Amygdala (tissue), 56 donors: ENCODE results near the gene IPO5.
"Not testable (repeated sequence)": the region's sequence is repeated elsewhere in the genome, so short reads cannot be mapped to it uniquely, and the experiment has no call there.

ENCODE experiments used
- DNase-seq, 56 donors: peaks; one replicate each; lab custom pipeline; 2025; lab: John Stamatoyannopoulos, UW

IPO5 gene

GRCh38 chr13:98004997-98005396, 51.5 kb downstream of the IPO5 start:
- not testable (repeated sequence) for DNase-seq

DNA sequence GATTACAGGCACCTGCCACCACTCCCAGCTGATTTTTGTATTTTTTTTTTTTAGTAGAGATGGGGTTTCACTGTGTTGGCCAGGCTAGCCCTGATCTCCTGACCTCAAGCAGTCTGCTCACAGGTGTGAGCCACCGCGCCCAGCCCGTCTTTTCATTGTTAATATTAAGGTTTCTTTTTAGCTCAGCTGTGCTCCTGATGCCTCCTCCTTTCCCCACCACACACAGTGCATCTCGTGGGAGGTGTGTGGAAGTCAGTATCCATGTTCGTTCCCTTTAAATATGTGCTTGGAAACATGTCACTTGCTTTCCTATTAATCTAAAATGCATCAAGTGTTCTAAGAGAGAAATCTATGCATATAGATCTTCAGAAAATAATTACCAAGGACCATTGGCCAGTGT, 53.5 kb downstream of the IPO5 start:
- DNase-seq = no peak

DNA sequence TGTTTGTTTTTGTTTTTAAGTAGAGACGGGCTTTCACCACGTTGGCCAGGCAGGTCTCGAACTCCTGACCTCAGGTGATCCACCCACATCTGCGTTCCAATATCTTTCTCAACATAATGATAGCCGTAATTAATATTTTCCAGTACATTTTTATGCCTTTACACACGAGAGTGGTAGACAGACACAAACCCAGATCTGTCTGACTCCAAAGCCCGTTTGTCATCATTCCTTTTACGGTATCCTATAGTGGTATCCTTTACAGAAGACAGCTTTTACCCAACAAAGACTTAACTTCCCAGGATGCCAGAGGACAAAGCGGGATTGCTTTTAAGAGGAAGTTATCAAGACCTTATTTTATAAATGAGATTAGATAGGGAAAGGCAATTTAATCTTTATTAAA, 59.8 kb downstream of the IPO5 start:
- DNase-seq = no peak

DNA sequence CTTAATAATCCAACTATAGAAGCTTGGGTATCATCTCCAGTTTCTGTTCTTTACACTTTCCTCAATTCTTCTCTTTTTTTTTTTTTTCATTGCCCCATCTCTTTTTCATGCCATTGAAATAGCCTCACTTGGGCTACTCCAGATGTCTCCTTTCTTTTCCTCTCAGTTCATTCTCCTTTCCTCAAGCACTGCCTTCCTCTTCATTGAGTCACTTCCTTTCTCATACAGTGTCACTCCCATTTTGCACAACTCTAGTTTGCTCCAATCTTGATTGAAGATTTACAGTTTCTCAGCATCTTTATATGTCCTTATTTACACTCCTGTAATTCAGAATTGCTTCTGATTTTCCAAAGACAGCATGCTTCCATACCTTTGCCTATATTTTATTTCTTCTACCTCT, 61.3 kb downstream of the IPO5 start:
- no peak for DNase-seq

GRCh38 chr13:98018293-98018692, 64.8 kb downstream of the IPO5 start:
- DNase-seq = no peak

- no peak for DNase-seq
Measured at GRCh38 chr13:98019186-98019585, 65.7 kb downstream of the IPO5 start.

DNA sequence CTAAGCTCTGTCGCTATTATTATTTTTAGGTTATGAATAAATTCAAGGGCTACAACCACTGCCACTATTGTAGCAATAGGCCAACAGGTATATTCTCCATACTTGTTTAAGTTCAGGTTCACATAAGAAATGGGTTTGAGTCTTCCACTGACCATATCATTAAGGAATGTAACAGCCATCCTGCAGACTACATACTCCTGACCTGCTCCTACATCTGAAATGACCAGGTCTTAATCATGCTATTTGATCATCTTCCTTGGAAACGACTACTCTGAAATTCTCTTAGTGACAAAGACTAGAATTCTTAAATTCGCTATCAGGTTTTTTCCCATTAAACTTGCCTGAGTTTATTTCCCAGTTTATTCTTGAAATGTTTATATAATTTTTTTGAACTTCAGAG, 66.8 kb downstream of the IPO5 start:
- no peak for DNase-seq

- DNase-seq = peak in 37 of 56 donors; percentile 1 to 79 (median 21)
Measured at GRCh38 chr13:98022210-98022609, 68.7 kb downstream of the IPO5 start.

GRCh38 chr13:98025480-98026025, 72.1 kb downstream of the IPO5 start:
- DNase-seq = no peak

- no peak for DNase-seq
Measured at GRCh38 chr13:98026457-98026857, 73.0 kb downstream of the IPO5 start.

DNA sequence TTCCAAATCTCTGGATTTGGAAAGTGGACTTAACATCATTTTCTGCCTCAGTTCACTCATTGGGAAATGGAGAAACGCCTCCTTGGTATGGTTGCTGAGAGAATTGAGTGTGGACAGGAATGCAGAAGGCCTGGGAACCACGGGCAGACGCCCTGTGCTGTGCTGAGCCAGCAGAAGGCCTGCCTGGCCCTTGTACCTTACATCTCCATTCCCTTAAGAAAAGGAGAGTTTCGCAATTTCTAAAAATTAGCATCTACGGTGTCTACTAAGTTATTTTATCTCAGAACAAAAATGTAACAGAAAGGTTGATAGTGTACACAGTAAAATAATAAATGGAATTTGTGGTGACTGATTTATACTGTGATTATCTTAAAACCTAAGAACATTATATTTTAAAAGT, 78.7 kb downstream of the IPO5 start:
- peak in 1 of 56 donors; percentile 12 for DNase-seq

GRCh38 chr13:98033277-98034247, 80.1 kb downstream of the IPO5 start:
- DNase-seq = peak in 14 of 56 donors; percentile 2 to 45 (median 6)

- DNase-seq = no peak
Measured at GRCh38 chr13:98035373-98035772, 81.9 kb downstream of the IPO5 start.

DNA sequence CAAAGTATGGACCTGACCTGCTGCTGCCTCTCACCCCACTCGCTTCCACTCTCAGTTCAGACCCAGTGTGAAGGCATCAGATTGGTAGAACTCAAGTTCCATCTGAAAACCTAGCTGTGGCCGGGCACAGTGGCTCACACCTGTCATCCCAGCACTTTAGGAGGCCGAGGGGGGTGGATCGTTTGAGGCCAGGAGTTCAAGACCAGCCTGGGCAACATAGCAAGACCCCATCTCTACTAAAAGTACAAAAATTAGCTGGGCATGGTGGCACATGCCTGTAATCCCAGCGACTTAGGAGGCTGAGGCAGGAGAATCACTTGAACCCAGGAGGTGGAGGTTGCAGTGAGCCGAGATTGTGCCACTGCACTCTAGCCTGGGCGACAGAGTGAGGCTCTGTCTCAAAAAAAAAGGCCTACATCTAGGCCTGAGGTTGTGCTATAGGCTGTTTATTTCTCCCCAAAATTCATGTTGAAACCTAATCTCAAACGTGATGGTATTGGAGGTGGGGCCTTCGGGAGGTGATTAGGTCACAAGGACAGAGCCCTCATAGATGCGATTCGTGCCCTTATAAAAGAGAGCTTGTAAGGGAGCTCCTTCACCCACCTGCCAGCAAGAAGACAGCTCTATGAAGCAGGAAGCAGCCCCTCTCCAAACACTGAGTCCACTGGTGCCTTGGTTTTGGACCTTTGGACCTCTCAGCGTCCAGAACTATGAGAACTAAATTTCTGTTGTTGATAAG, 83.3 kb downstream of the IPO5 start:
- DNase-seq = not testable (repeated sequence)

DNA sequence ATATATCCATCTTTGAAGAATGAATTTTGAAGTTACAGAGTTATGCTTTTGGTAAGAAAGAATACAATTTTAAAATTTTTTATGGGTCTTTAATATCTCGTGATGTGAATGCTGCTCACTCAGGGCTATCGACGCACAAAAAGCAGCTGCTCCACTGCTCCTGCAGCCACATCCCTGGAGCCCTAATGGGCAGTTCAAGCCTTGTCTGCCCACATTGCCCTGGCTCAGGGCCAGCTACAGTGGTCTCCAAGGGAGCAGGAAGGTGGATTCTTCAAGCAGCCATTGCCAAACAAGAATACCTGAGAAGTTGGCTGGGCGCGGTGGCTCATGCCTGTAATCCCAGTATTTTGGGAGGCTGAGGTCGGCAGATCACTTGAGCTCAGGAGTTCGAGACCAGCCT, 85.8 kb downstream of the IPO5 start:
- DNase-seq = no peak

- no peak for DNase-seq
Measured at GRCh38 chr13:98039964-98040363, 86.5 kb downstream of the IPO5 start.

DNA sequence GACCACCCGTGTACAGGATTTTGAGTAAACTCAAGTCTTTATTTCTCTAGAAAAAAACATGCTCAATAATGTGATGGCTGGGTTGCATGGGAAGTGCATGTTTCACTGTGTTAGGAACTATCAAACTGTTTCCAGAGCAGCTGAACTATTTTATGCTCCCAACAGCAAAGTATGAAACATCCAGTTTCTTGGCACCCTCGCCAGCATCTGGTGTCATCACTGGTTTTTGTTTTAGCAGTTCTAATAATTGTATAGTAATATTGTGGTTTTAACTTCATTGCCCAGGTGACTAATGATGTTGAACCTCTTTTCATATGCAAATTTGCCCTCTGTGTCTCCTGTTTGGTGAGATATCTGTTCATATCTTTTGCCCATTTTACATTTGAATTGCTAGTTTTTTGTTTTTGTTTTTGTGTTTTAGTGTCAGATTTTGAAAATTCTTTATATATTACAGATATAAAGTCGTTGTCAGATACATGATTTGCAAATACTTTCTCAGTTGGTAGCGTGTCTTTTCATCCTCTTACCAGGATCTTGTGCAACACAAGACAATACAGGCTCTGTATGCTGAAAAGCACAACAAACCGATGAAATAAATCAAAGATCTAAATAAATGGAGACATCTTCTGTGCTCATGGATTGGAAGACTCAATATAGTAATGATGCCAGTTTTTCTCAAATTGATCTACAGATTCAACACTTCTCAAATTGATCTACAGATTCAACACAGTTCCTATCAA, 87.8 kb downstream of the IPO5 start:
- DNase-seq = no peak

DNA sequence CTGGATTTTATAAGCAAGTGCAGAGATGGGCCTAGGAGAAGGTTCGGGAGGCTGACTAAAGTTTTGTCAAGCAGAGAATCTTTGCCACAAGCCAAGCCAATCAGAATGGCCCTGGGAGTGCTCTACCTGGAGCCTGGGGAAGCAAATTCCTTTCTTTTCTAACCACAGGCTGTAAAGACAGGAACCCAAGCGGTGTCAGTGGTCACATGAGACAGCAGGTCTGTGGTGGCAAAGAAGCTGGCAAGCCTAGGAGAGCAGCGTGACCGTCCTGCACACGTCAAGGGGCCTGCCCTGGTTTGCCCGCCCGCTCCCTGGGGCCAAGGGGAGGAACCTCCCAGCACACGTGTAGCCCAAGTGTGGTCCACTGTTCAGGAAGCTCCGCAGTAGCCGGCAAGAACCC, 90.8 kb downstream of the IPO5 start:
- no peak for DNase-seq

- not testable (repeated sequence) for DNase-seq
Measured at GRCh38 chr13:98047785-98048184, 94.3 kb downstream of the IPO5 start.

DNA sequence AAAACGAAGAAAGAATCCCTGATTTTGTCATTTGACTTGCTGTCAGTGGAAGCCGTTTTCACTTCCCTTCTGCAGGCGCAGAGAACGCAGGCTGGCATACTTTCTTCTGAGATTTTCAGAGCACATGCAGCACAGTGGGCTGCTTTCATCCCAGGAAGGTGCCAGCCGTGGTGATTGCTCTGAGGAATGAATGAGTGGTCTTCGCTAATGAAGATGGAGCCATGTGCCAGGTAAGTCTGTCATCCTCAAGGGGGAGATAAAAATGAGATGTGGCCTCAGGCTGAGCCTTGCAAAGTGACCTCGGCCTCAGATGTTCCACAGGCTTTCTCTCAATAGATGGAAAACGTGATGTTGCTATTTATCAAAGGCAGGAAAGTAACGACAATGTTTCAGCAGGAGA, 94.8 kb downstream of the IPO5 start:
- DNase-seq = no peak

DNA sequence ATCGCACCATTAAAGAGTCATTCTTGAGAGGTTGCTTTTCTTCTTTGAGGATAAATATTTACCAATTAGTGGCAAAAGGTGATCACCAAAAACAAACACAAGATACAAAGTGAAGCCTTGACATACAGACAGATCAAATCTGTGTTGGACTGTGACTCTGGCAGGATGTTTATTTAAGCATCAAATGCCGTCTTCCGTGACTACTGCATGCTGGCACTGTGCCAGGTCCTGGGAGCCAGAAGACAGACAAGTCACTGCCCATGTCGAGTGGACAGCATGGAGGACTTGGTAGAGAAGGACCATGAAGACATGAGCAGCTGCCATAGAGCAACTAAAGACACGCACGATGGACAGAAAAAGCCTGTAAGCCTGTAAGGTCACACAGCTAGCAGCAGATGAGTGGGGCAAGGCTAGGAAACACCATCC, 96.6 kb downstream of the IPO5 start:
- no peak for DNase-seq
